Measurements from ENCODE around the gene IFNK. TPM values are rescaled to one million over a fixed set of nuclear protein-coding genes. Genes with fewer than 3 reads are reported as not detected.
A peak's percentile ranks its signal among the peaks of the same experiment; 100 is the strongest.

Gene IFNK
- total and polyA plus RNA-seq, 2 experiments from 2014 or later = not detected

DNA sequence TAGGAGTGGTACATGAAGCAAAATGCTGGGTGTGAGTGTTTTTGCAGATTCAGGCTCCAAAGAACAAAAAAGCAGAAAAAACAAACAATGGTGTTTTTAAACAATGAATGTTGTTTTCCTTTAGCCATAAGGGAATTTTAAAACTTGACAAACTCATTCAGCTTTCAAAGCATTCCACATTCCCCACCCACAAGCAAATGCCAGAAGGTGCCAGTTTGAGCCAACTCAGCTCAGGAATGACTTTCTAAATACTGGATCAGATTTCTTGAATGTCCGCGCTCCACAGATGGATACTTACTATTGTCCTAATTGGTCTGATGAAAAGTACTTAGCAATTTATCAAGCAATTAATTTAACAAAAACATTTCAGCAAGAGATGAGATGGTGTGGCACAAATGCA, 18.4 kb downstream of the IFNK start:
- Histone ChIP-seq H3K4me2 (no peak overlapping the region), H3K36me3 (ENCODE audit: insufficient read depth) (peaks cover 6% of the 10 kb centered on the region), H3K4me3 (no peak overlapping the region), H3K4me1 (ENCODE audit: insufficient read depth) (no peaks in the 10 kb centered on the region), H3K27me3 (ENCODE audit: insufficient read depth) (no peaks in the 10 kb centered on the region), H3K27ac (ENCODE audit: low read depth) (no peak overlapping the region), H2AFZ (no peak overlapping the region), H3K9me2 (ENCODE audit: insufficient read depth) (no peaks in the 10 kb centered on the region), H3K79me2 (replicated peaks; ENCODE audit: insufficient read depth) (no peaks in the 10 kb centered on the region), H3F3A (replicated peaks; ENCODE audit: low read depth) (no peaks in the 10 kb centered on the region), H4K20me1 (replicated peaks; ENCODE audit: insufficient read depth) (no peaks in the 10 kb centered on the region; the same call in 1 of the 2 replicates)
- ATAC-seq = no peak
- H3K27me3 Mint-ChIP-seq (ENCODE audit: insufficient read depth, low read depth, poor library complexity) = no peaks in the 10 kb centered on the region
- no peak for DNase-seq (ENCODE audit: low spot score)
- TF ChIP-seq ZNF114 (CRISPR knock-in tag; IDR thresholded peaks at IDR 0.05) = no peak
- no peak for TF ChIP-seq EZH2 (IDR thresholded peaks at IDR 0.05; ENCODE audit: low read depth, unreplicated experiment)
- no peak for TF ChIP-seq NANOG (IDR thresholded peaks at IDR 0.05; ENCODE audit: borderline replicate concordance)
- no peak for TF ChIP-seq POLR2AphosphoS5 (IDR thresholded peaks at IDR 0.05; ENCODE audit: low read depth)
- TF ChIP-seq CREB1 (CRISPR knock-in tag; IDR thresholded peaks at IDR 0.05; ENCODE audit: low read depth) = no peak
- TF ChIP-seq, protein P1, sequence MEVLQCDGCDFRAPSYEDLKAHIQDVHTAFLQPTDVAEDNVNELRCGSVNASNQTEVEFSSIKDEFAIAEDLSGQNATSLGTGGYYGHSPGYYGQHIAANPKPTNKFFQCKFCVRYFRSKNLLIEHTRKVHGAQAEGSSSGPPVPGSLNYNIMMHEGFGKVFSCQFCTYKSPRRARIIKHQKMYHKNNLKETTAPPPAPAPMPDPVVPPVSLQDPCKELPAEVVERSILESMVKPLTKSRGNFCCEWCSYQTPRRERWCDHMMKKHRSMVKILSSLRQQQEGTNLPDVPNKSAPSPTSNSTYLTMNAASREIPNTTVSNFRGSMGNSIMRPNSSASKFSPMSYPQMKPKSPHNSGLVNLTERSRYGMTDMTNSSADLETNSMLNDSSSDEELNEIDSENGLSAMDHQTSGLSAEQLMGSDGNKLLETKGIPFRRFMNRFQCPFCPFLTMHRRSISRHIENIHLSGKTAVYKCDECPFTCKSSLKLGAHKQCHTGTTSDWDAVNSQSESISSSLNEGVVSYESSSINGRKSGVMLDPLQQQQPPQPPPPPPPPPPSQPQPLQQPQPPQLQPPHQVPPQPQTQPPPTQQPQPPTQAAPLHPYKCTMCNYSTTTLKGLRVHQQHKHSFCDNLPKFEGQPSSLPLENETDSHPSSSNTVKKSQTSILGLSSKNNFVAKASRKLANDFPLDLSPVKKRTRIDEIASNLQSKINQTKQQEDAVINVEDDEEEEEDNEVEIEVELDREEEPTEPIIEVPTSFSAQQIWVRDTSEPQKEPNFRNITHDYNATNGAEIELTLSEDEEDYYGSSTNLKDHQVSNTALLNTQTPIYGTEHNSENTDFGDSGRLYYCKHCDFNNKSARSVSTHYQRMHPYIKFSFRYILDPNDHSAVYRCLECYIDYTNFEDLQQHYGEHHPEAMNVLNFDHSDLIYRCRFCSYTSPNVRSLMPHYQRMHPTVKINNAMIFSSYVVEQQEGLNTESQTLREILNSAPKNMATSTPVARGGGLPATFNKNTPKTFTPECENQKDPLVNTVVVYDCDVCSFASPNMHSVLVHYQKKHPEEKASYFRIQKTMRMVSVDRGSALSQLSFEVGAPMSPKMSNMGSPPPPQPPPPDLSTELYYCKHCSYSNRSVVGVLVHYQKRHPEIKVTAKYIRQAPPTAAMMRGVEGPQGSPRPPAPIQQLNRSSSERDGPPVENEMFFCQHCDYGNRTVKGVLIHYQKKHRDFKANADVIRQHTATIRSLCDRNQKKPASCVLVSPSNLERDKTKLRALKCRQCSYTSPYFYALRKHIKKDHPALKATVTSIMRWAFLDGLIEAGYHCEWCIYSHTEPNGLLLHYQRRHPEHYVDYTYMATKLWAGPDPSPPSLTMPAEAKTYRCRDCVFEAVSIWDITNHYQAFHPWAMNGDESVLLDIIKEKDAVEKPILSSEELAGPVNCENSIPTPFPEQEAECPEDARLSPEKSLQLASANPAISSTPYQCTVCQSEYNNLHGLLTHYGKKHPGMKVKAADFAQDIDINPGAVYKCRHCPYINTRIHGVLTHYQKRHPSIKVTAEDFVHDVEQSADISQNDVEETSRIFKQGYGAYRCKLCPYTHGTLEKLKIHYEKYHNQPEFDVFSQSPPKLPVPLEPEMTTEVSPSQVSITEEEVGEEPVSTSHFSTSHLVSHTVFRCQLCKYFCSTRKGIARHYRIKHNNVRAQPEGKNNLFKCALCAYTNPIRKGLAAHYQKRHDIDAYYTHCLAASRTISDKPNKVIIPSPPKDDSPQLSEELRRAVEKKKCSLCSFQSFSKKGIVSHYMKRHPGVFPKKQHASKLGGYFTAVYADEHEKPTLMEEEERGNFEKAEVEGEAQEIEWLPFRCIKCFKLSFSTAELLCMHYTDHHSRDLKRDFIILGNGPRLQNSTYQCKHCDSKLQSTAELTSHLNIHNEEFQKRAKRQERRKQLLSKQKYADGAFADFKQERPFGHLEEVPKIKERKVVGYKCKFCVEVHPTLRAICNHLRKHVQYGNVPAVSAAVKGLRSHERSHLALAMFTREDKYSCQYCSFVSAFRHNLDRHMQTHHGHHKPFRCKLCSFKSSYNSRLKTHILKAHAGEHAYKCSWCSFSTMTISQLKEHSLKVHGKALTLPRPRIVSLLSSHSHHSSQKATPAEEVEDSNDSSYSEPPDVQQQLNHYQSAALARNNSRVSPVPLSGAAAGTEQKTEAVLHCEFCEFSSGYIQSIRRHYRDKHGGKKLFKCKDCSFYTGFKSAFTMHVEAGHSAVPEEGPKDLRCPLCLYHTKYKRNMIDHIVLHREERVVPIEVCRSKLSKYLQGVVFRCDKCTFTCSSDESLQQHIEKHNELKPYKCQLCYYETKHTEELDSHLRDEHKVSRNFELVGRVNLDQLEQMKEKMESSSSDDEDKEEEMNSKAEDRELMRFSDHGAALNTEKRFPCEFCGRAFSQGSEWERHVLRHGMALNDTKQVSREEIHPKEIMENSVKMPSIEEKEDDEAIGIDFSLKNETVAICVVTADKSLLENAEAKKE (CRISPR knock-in tag; IDR thresholded peaks at IDR 0.05) = no peak
- no peak for TF ChIP-seq JUNB (IDR thresholded peaks at IDR 0.05; ENCODE audit: unreplicated experiment)
- TF ChIP-seq, protein P2, sequence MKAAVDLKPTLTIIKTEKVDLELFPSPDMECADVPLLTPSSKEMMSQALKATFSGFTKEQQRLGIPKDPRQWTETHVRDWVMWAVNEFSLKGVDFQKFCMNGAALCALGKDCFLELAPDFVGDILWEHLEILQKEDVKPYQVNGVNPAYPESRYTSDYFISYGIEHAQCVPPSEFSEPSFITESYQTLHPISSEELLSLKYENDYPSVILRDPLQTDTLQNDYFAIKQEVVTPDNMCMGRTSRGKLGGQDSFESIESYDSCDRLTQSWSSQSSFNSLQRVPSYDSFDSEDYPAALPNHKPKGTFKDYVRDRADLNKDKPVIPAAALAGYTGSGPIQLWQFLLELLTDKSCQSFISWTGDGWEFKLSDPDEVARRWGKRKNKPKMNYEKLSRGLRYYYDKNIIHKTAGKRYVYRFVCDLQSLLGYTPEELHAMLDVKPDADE (IDR thresholded peaks at IDR 0.05) = no peak
- TF ChIP-seq STAT1 (IDR thresholded peaks at IDR 0.05; ENCODE audit: unreplicated experiment) = no peak
- TF ChIP-seq, protein P3, sequence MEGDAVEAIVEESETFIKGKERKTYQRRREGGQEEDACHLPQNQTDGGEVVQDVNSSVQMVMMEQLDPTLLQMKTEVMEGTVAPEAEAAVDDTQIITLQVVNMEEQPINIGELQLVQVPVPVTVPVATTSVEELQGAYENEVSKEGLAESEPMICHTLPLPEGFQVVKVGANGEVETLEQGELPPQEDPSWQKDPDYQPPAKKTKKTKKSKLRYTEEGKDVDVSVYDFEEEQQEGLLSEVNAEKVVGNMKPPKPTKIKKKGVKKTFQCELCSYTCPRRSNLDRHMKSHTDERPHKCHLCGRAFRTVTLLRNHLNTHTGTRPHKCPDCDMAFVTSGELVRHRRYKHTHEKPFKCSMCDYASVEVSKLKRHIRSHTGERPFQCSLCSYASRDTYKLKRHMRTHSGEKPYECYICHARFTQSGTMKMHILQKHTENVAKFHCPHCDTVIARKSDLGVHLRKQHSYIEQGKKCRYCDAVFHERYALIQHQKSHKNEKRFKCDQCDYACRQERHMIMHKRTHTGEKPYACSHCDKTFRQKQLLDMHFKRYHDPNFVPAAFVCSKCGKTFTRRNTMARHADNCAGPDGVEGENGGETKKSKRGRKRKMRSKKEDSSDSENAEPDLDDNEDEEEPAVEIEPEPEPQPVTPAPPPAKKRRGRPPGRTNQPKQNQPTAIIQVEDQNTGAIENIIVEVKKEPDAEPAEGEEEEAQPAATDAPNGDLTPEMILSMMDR (conservative IDR thresholded peaks at IDR 0.05; ENCODE audit: low read depth in 2 of 2) = no peak
- no peak for TF ChIP-seq ZNF331 (CRISPR knock-in tag; IDR thresholded peaks at IDR 0.05; ENCODE audit: low read depth)
- H3K4me1 Mint-ChIP-seq = peaks cover 13% of the 10 kb centered on the region
- H3K9me3 Mint-ChIP-seq = no peaks in the 10 kb centered on the region
- peaks cover 28% of the 10 kb centered on the region for H3K36me3 Mint-ChIP-seq (ENCODE audit: low read depth)
- 0 out of 2 replicates have a peak overlapping the region, but pooled peaks have one; percentile 18 for H3K27ac Mint-ChIP-seq
- H3K4me3 Mint-ChIP-seq = no peak overlapping the region
